Measurements from ENCODE around the gene ADCY7.

DNA sequence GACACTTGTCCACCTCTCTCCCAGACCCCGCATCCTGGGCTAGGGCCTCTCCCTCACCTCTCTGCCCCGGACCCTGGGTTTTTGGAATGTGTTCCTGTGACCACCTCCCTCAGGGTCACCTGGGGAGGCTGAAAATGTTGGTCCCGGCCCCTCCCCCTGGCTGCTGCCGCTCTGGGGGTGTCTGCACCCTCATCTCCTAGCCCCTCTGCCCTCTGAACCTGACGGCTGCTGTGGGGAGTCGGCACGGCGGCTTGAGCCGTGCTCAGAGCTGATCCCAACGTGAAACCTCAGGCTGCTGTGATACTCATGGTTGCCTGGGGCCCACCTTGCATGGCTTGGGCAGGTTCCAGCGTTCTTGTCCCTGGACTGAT is 42.8 kb downstream of the ADCY7 start:
- TF ChIP-seq POLR2AphosphoS5 (IDR thresholded peaks at IDR 0.05; ENCODE audit: low read depth) (no peak), GABPA (IDR thresholded peaks at IDR 0.05; ENCODE audit: low read depth) (no peak)
- TF ChIP-seq, protein P1, sequence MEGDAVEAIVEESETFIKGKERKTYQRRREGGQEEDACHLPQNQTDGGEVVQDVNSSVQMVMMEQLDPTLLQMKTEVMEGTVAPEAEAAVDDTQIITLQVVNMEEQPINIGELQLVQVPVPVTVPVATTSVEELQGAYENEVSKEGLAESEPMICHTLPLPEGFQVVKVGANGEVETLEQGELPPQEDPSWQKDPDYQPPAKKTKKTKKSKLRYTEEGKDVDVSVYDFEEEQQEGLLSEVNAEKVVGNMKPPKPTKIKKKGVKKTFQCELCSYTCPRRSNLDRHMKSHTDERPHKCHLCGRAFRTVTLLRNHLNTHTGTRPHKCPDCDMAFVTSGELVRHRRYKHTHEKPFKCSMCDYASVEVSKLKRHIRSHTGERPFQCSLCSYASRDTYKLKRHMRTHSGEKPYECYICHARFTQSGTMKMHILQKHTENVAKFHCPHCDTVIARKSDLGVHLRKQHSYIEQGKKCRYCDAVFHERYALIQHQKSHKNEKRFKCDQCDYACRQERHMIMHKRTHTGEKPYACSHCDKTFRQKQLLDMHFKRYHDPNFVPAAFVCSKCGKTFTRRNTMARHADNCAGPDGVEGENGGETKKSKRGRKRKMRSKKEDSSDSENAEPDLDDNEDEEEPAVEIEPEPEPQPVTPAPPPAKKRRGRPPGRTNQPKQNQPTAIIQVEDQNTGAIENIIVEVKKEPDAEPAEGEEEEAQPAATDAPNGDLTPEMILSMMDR (IDR thresholded peaks at IDR 0.05; ENCODE audit: insufficient read depth, low read length): no peak
- TF ChIP-seq, protein P2, sequence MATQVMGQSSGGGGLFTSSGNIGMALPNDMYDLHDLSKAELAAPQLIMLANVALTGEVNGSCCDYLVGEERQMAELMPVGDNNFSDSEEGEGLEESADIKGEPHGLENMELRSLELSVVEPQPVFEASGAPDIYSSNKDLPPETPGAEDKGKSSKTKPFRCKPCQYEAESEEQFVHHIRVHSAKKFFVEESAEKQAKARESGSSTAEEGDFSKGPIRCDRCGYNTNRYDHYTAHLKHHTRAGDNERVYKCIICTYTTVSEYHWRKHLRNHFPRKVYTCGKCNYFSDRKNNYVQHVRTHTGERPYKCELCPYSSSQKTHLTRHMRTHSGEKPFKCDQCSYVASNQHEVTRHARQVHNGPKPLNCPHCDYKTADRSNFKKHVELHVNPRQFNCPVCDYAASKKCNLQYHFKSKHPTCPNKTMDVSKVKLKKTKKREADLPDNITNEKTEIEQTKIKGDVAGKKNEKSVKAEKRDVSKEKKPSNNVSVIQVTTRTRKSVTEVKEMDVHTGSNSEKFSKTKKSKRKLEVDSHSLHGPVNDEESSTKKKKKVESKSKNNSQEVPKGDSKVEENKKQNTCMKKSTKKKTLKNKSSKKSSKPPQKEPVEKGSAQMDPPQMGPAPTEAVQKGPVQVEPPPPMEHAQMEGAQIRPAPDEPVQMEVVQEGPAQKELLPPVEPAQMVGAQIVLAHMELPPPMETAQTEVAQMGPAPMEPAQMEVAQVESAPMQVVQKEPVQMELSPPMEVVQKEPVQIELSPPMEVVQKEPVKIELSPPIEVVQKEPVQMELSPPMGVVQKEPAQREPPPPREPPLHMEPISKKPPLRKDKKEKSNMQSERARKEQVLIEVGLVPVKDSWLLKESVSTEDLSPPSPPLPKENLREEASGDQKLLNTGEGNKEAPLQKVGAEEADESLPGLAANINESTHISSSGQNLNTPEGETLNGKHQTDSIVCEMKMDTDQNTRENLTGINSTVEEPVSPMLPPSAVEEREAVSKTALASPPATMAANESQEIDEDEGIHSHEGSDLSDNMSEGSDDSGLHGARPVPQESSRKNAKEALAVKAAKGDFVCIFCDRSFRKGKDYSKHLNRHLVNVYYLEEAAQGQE (IDR thresholded peaks at IDR 0.05; ENCODE audit: insufficient replicate concordance, low read depth): no peak
